Measurements from ENCODE around the gene IL3RA. TPM values are rescaled to one million over a fixed set of nuclear protein-coding genes. Genes with fewer than 3 reads are reported as not detected.
"Not testable (repeated sequence)": the region's sequence is repeated elsewhere in the genome, so short reads cannot be mapped to it uniquely, and the experiment has no call there.

Gene IL3RA
- total RNA-seq, 1 experiment from 2014 or later = not detected

DNA sequence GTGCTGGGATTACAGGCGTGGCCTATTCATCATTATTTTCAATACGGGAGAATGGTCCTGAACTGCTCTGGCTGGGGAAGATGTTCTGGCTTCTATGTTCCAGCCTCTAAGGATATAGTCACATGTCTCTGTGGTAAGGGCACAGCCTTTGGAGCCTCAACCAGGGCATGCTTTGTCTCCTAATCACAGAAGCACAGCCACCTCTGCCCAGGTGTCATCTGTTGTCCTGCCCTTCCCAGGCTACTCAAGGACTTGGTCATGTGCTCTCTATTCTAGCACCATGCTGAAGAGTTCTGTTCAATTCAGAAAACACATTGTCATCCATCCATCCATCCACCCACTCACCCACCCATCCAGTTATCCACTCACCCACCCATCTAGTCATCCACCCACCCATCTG is 86.6 kb downstream of the IL3RA start:
- Mint-ChIP-seq H3K36me3 (ENCODE audit: insufficient read depth, unreplicated experiment) (peaks cover 39% of the 10 kb centered on the region), H3K9me3 (ENCODE audit: unreplicated experiment) (peaks cover 19% of the 10 kb centered on the region), H3K4me1 (ENCODE audit: insufficient read depth, unreplicated experiment) (no peaks in the 10 kb centered on the region), H3K27ac (ENCODE audit: low read depth, unreplicated experiment) (no peak overlapping the region), H3K27me3 (ENCODE audit: insufficient read depth, unreplicated experiment) (no peaks in the 10 kb centered on the region), H3K4me3 (ENCODE audit: unreplicated experiment) (no peak overlapping the region)
- BruUV-seq (replicated peaks) = no TSS peak
- intact Hi-C loops (cut with micrococcal nuclease) = no loop called here
- TF ChIP-seq, protein P1, sequence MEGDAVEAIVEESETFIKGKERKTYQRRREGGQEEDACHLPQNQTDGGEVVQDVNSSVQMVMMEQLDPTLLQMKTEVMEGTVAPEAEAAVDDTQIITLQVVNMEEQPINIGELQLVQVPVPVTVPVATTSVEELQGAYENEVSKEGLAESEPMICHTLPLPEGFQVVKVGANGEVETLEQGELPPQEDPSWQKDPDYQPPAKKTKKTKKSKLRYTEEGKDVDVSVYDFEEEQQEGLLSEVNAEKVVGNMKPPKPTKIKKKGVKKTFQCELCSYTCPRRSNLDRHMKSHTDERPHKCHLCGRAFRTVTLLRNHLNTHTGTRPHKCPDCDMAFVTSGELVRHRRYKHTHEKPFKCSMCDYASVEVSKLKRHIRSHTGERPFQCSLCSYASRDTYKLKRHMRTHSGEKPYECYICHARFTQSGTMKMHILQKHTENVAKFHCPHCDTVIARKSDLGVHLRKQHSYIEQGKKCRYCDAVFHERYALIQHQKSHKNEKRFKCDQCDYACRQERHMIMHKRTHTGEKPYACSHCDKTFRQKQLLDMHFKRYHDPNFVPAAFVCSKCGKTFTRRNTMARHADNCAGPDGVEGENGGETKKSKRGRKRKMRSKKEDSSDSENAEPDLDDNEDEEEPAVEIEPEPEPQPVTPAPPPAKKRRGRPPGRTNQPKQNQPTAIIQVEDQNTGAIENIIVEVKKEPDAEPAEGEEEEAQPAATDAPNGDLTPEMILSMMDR (IDR thresholded peaks at IDR 0.05; ENCODE audit: unreplicated experiment) = no peak
- ChIA-PET CTCF (no interaction called here), POLR2A (no interaction called here)
- DNase-seq (ENCODE audit: unreplicated experiment) = no peak

DNA sequence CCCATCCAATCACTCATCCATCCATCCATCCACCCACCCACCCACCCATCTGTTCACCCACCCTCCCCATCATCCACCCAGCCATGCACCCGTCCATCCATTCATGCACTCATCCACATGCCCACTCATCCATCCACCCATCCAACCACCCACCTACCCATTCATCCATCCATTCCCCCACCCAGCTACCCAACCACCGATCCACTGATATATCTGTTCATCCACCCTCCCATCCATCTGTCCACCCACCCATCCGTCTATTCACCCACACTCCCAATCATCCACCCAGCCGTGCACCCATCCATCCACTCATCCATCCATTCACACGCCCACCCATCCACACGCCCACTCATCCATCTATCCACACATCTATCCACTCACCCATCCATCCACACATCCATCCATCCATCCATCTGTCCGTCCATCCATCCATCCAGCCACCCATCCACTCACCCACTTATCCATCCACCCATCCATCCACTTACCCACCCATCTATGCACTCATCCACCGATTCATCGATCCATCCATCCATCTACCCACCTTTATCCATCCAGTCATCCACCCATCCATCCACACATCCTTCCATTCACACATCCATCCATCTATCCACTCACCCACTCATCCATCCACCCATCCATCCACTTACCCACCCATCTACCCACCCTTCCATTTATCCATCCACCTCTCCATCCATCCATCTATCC is 87.7 kb downstream of the IL3RA start:
- Mint-ChIP-seq H3K4me3 (ENCODE audit: unreplicated experiment) (no peak overlapping the region), H3K27ac (ENCODE audit: low read depth, unreplicated experiment) (no peak overlapping the region), H3K36me3 (ENCODE audit: insufficient read depth, unreplicated experiment) (peaks cover 43% of the 10 kb centered on the region), H3K27me3 (ENCODE audit: insufficient read depth, unreplicated experiment) (no peaks in the 10 kb centered on the region), H3K9me3 (ENCODE audit: unreplicated experiment) (peaks cover 19% of the 10 kb centered on the region), H3K4me1 (ENCODE audit: insufficient read depth, unreplicated experiment) (no peaks in the 10 kb centered on the region)
- ChIA-PET POLR2A (no interaction called here), CTCF (no interaction called here)
- BruUV-seq (replicated peaks) = no TSS peak
- TF ChIP-seq, protein P1 (IDR thresholded peaks at IDR 0.05; ENCODE audit: unreplicated experiment) = no peak
- intact Hi-C loops (cut with micrococcal nuclease) = no loop called here
- DNase-seq (ENCODE audit: unreplicated experiment) = no peak

DNA sequence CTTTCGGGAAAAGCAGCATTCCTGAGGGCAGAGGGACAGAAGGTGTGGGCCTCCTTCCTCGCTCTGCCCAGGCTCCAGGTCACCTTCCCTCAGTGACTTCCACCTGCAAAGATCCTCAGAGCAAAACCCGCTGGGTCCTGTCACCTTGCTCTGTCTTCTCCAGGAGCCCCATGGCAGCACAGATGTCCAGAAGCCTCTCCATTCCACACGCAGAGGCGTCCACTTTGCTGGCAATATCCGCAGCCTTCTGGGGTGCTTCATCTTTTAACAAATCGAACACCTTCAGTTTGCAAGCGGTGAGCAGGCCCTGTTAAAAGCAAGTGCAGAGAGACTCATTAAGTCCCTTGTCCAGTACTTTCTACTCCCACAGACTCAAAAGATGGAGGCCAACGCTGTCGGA is 88.8 kb downstream of the IL3RA start:
- H3K4me1 Mint-ChIP-seq (ENCODE audit: insufficient read depth, unreplicated experiment) = no peaks in the 10 kb centered on the region
- no peak for DNase-seq (ENCODE audit: unreplicated experiment)
- H3K27me3 Mint-ChIP-seq (ENCODE audit: insufficient read depth, unreplicated experiment) = no peaks in the 10 kb centered on the region
- no peak overlapping the region for H3K4me3 Mint-ChIP-seq (ENCODE audit: unreplicated experiment)
- no peak overlapping the region for H3K27ac Mint-ChIP-seq (ENCODE audit: low read depth, unreplicated experiment)
- ChIA-PET CTCF (no interaction called here), POLR2A (no interaction called here)
- TF ChIP-seq, protein P1 (IDR thresholded peaks at IDR 0.05; ENCODE audit: unreplicated experiment) = no peak
- H3K9me3 Mint-ChIP-seq (ENCODE audit: unreplicated experiment) = peaks cover 19% of the 10 kb centered on the region
- peaks cover 44% of the 10 kb centered on the region for H3K36me3 Mint-ChIP-seq (ENCODE audit: insufficient read depth, unreplicated experiment)
- BruUV-seq (replicated peaks) = no TSS peak
- intact Hi-C loops (cut with micrococcal nuclease) = no loop called here

DNA sequence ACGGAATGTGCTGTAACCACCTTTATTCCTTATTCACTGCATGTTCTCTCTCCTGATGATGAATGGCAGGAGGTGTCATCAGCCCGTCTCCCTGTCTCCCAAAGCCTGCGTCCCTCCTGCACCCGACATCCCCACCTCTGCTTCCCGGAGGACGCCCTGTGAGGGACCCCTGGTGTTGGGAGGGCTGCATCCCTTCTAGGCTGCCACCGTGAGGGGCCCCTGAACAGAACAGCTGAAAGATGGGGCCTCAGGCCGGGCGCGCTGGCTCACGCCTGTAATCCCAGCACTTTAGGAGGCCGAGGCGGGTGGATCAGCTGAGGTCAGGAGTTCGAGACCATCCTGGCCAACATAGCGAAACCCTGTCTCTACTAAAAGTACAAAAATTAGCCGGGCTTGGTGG is 89.7 kb downstream of the IL3RA start:
- H3K4me1 Mint-ChIP-seq (ENCODE audit: insufficient read depth, unreplicated experiment); intact Hi-C loops (cut with micrococcal nuclease); DNase-seq (ENCODE audit: unreplicated experiment); BruUV-seq (replicated peaks); H3K4me3 Mint-ChIP-seq (ENCODE audit: unreplicated experiment); H3K27me3 Mint-ChIP-seq (ENCODE audit: insufficient read depth, unreplicated experiment); H3K27ac Mint-ChIP-seq (ENCODE audit: low read depth, unreplicated experiment); POLR2A ChIA-PET; CTCF ChIA-PET: not testable (repeated sequence)
- H3K9me3 Mint-ChIP-seq (ENCODE audit: unreplicated experiment) = peaks cover 19% of the 10 kb centered on the region
- peaks cover 44% of the 10 kb centered on the region for H3K36me3 Mint-ChIP-seq (ENCODE audit: insufficient read depth, unreplicated experiment)

DNA sequence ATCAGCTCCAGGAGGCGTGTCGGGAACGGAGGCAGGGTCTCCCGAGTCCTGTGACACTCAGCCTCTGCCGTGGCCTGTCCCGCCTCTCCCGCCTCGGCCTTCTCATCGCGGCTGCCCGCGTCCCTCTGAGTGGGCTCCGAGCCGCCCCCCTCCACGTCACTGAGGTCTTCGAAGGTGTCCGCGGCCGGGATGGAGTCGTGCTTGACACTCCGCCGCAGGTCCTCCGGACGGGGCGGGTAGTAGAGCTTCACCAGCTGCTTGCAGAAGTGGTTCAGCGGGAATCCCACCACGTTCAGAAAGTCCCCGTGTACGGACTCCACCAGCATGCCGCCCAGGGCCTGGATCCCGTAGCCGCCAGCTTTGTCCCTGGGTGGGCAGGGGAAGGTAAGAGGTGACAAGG is 91.2 kb downstream of the IL3RA start:
- Mint-ChIP-seq H3K27me3 (ENCODE audit: insufficient read depth, unreplicated experiment) (no peaks in the 10 kb centered on the region), H3K4me1 (ENCODE audit: insufficient read depth, unreplicated experiment) (no peaks in the 10 kb centered on the region), H3K27ac (ENCODE audit: low read depth, unreplicated experiment) (no peak overlapping the region), H3K36me3 (ENCODE audit: insufficient read depth, unreplicated experiment) (peaks cover 39% of the 10 kb centered on the region), H3K4me3 (ENCODE audit: unreplicated experiment) (no peak overlapping the region), H3K9me3 (ENCODE audit: unreplicated experiment) (peaks cover 19% of the 10 kb centered on the region)
- TF ChIP-seq, protein P1 (IDR thresholded peaks at IDR 0.05; ENCODE audit: unreplicated experiment) = no peak
- intact Hi-C loops (cut with micrococcal nuclease) = no loop called here
- ChIA-PET POLR2A (no interaction called here), CTCF (no interaction called here)
- no TSS peak for BruUV-seq (replicated peaks)
- no peak for DNase-seq (ENCODE audit: unreplicated experiment)
